GM12878 (cell line): ENCODE measurements around the gene SFT2D3. TPM values are rescaled to one million over a fixed set of nuclear protein-coding genes. Genes with fewer than 3 reads are reported as not detected.
A peak's percentile ranks its signal among the peaks of the same experiment; 100 is the strongest.

Source experiments
- ATAC-seq: fragments of 200-7000 bp; cut with Tn5 transposase; 3 replicates; pipeline ENCODE4 v1.9.1; 2020; ENCODE audit warnings: mild to moderate bottlenecking, moderate library complexity
- BruUV-seq: library from RNA; stranded (reverse); fragments of 400-500 nt; replicated peaks from 2 replicates; lab custom pipeline; 2021; lab: Mats Ljungman, UMichigan
- CTCF ChIA-PET: fragments of 300-600 bp; sonication (Branson Sonifier 250); formaldehyde crosslinking; extraction: SDS; loops from one replicate; lab custom pipeline; 2021; ENCODE audit warnings: inconsistent platforms; lab: Yijun Ruan, JAX
- POLR2A ChIA-PET: fragments of 350-600 bp; formaldehyde crosslinking; extraction: SDS; loops from one replicate; lab custom pipeline; 2021; ENCODE audit warnings: inconsistent platforms; lab: Charles Lee
- RAD21 ChIA-PET: fragments of 300-600 bp; sonication (Branson Sonifier 250); formaldehyde crosslinking; loops from one replicate; lab custom pipeline; 2023; ENCODE audit warnings: antibody characterized with exemption; ENCODE audit not compliant: unreplicated experiment; lab: Charles Lee
- SMC1A ChIA-PET: fragments of 300-600 bp; sonication (Branson Sonifier 250); formaldehyde crosslinking; loops from one replicate; lab custom pipeline; 2023; ENCODE audit not compliant: unreplicated experiment, uncharacterized antibody; lab: Charles Lee
- DNase-seq: peaks from one replicate; pipeline ENCODE4 v3.0.0-alpha.2; 2011; ENCODE audit warnings: low read depth, low spot score
- FAIRE-seq: peaks from 3 replicates; lab custom pipeline; 2011; peaks lifted over from hg19 to GRCh38; lab: Jason Lieb, UNC
- H2AFZ ChIP-seq: 2 replicates; pipeline ENCODE4 v1.6.0; 2011; ENCODE audit warnings: low read depth, low read length, control low read depth; ENCODE audit not compliant: control insufficient read depth
- H3K27ac ChIP-seq: 2 replicates; pipeline ENCODE4 v1.5.1; 2011; ENCODE audit warnings: control low read depth; ENCODE audit not compliant: control insufficient read depth, insufficient read depth
- H3K27me3 ChIP-seq, 2 experiments: replicated peaks in 1 of 2; 2 replicates each; pipeline versions ENCODE4 v1.6.0 to v1.6.1; 2011; ENCODE audit warnings: low read length in 1 of 2; ENCODE audit not compliant: control insufficient read depth in 2 of 2, insufficient read depth in 2 of 2
- H3K36me3 ChIP-seq, 2 experiments: 2 replicates each; pipeline ENCODE4 v1.5.1; 2011; ENCODE audit warnings: low read length in 1 of 2; ENCODE audit not compliant: control insufficient read depth in 2 of 2, insufficient read depth in 2 of 2
- H3K4me1 ChIP-seq: 2 replicates; pipeline ENCODE4 v1.6.1; 2011; ENCODE audit warnings: mild to moderate bottlenecking, low read length, moderate library complexity, mixed read lengths; ENCODE audit not compliant: control insufficient read depth, insufficient read depth
- H3K4me2 ChIP-seq: 2 replicates; pipeline ENCODE4 v1.6.0; 2011; ENCODE audit warnings: control low read depth; ENCODE audit not compliant: control insufficient read depth, insufficient read depth
- H3K4me3 ChIP-seq: fragments of 200-600 bp; sonication (generic); 2 replicates; pipeline ENCODE4 v1.5.1; 2016
- H3K79me2 ChIP-seq: 2 replicates; pipeline ENCODE4 v1.6.0; 2011; ENCODE audit warnings: low read length; ENCODE audit not compliant: control insufficient read depth, insufficient read depth
- H3K9ac ChIP-seq: 2 replicates; pipeline ENCODE4 v1.8.0; 2011; ENCODE audit warnings: low read length, control low read depth, mixed read lengths; ENCODE audit not compliant: control insufficient read depth, insufficient read depth
- H3K9me3 ChIP-seq: replicated peaks from 3 replicates; pipeline ENCODE4 v1.5.1; 2011; ENCODE audit warnings: mild to moderate bottlenecking, low read length; ENCODE audit not compliant: control insufficient read depth, insufficient read depth
- H4K20me1 ChIP-seq: 2 replicates; pipeline ENCODE4 v1.6.0; 2011; ENCODE audit not compliant: control insufficient read depth, insufficient read depth
- CREM ChIP-seq: IDR thresholded peaks from 2 replicates; pipeline ENCODE4 v1.6.1; 2014; ENCODE audit warnings: antibody characterized with exemption, low read depth
- ESRRA ChIP-seq: IDR thresholded peaks from 2 replicates; pipeline ENCODE4 v1.6.1; 2012; ENCODE audit warnings: mild to moderate bottlenecking, low read length, improper control_type of control experiment
- IRF4 ChIP-seq: IDR thresholded peaks from 2 replicates; pipeline ENCODE4 v1.6.1; 2011; ENCODE audit warnings: low read depth, low read length
- KAT2A ChIP-seq: conservative IDR thresholded peaks from 2 replicates; pipeline ENCODE4 v1.6.1; 2011; ENCODE audit warnings: low read depth, low read length; ENCODE audit not compliant: control insufficient read depth
- KLF5 ChIP-seq: fragments of 450-650 bp; IDR thresholded peaks from 2 replicates; pipeline ENCODE4 v1.6.1; 2014; ENCODE audit warnings: mild to moderate bottlenecking; ENCODE audit not compliant: partially characterized antibody
- MEF2B ChIP-seq: fragments of 450-650 bp; IDR thresholded peaks from 2 replicates; pipeline ENCODE4 v1.6.1; 2018; ENCODE audit warnings: mild to moderate bottlenecking, moderate library complexity; ENCODE audit not compliant: partially characterized antibody, poor library complexity, severe bottlenecking
- MYC ChIP-seq: IDR thresholded peaks from 2 replicates; pipeline ENCODE4 v1.6.1; 2011; ENCODE audit warnings: mild to moderate bottlenecking, low read length, moderate library complexity, inconsistent platforms; ENCODE audit not compliant: insufficient read depth, insufficient replicate concordance, insufficient read length, severe bottlenecking
- NR2C1 ChIP-seq: fragments of 450-650 bp; IDR thresholded peaks from 2 replicates; pipeline ENCODE4 v1.6.1; 2017; ENCODE audit warnings: antibody characterized with exemption, mild to moderate bottlenecking, moderate library complexity
- RAD21 ChIP-seq: IDR thresholded peaks from 2 replicates; pipeline ENCODE4 v1.6.1; 2011; ENCODE audit warnings: mild to moderate bottlenecking, low read depth, low read length, moderate library complexity; ENCODE audit not compliant: insufficient read depth
- SMC3 ChIP-seq: IDR thresholded peaks from 2 replicates; pipeline ENCODE4 v1.6.1; 2011; ENCODE audit warnings: low read length, improper control_type of control experiment, borderline replicate concordance
- SUZ12 ChIP-seq: fragments of 200-600 bp; sonication (generic); IDR thresholded peaks from one replicate; pipeline ENCODE4 v1.6.1; 2018; ENCODE audit warnings: antibody characterized with exemption, mild to moderate bottlenecking; ENCODE audit not compliant: unreplicated experiment
- TAF1 ChIP-seq: IDR thresholded peaks from 2 replicates; pipeline ENCODE4 v1.6.1; 2011; ENCODE audit warnings: mild to moderate bottlenecking, low read depth, low read length, borderline replicate concordance
- ZNF217 ChIP-seq: fragments of 450-650 bp; IDR thresholded peaks from 2 replicates; pipeline ENCODE4 v1.6.1; 2017; ENCODE audit warnings: antibody characterized with exemption, mild to moderate bottlenecking
- ZNF622 ChIP-seq: fragments of 450-650 bp; IDR thresholded peaks from 2 replicates; pipeline ENCODE4 v1.6.1; 2017; ENCODE audit warnings: mild to moderate bottlenecking, inconsistent platforms
- WGBS: methylation state at CpG from one replicate; pipeline ENCODE4 v1.1.6; 2016; ENCODE audit warnings: low lambda C conversion rate; ENCODE audit not compliant: insufficient replicate concordance, insufficient coverage; ENCODE audit errors: missing lambda C conversion rate; 5-methylcytosine and 5-hydroxymethylcytosine counted together
- in situ Hi-C: fragments of 300-500 bp; cut with MboI; formaldehyde crosslinking; loops from 9 replicates; pipeline ENCODE4 v1.14.3; 2018; ENCODE audit warnings: mixed read lengths
- intact Hi-C: fragments of 100-400 bp; cut with micrococcal nuclease; formaldehyde crosslinking; loops from one replicate; pipeline ENCODE4 v1.14.2; 2022; ENCODE audit not compliant: unreplicated experiment
- polyA plus RNA-seq, 11 experiments: library from polyadenylated mRNA; depleted of rRNA in 4 of 11; unstranded in 6 of 11; stranded (reverse) in 5 of 11; fragments of >200 nt; fragmentation: Nextera tagmentation in 4 of 11; fragmentation: Illumina TruSeq in 1 of 11; extraction: Ambion mirVana in 4 of 11; extraction: Trizol in 1 of 11; gene quantifications; 1 replicate in 1 of 11; 2 replicates in 10 of 11; pipeline versions ENCODE4 v1.2.1 to v1.2.3, GENCODE V29; 2011 to 2016; ENCODE audit warnings: inconsistent platforms in 2 of 11, missing spikeins in 2 of 11, low read depth in 1 of 11
- total RNA-seq, 4 experiments: library from RNA; depleted of rRNA in 3 of 4; stranded (reverse); fragments of >200 nt in 3 of 4; fragmentation: Illumina TruSeq in 1 of 4; extraction: Trizol in 1 of 4; gene quantifications; 2 replicates each; pipeline versions ENCODE4 v1.2.1 to v1.2.3, GENCODE V29; 2013 to 2021
- TF ChIP-seq, protein P1 (sequence below): fragments of 450-650 bp; IDR thresholded peaks from 2 replicates; pipeline ENCODE4 v1.6.1; 2016; ENCODE audit warnings: mild to moderate bottlenecking

SFT2D3 gene
- total and polyA plus RNA-seq, 10 of the 15 experiments (the other 5 are each of a cell fraction or from before 2014, with no cell fraction given), result 4.2 to 8.4 (median 6.6) TPM; not detected in 4

GRCh38 chr2:127675331-127676261 is 25.7 kb upstream of the SFT2D3 start, which contains the start of gene LIMS2:
Gene LIMS2 (minus strand): TSS chr2:127675530. CDS start chr2:127675024, 506 bp downstream.
- TF ChIP-seq SUZ12 (peak; percentile 94), TAF1 (no peak), RAD21 (0 out of 2 replicates have a peak, but pooled peaks have one; percentile 13)
- CTCF ChIA-PET, result interaction anchor here (1.1 kb wide), 1 partner anchor 9 kb away, joined by 3 read pairs; no protein-coding TSS in a partner anchor
- SMC1A ChIA-PET, result no interaction called here
- no peak within 1 kb of the TSS; the same call in 1 of the 2 replicates for H2AFZ ChIP-seq
- RAD21 ChIA-PET, result no interaction called here
- peaks cover 9 to 17% of the 10 kb centered on the region in 2 experiments for H3K27me3 ChIP-seq
- 9% methylated on average over 34 of the region's 56 CpGs for WGBS
- intact Hi-C loops (no loop called here), in situ Hi-C loops (no loop called here)
- DNase-seq (no peak), ATAC-seq (no peak; the same call in 2 of the 3 replicates), FAIRE-seq (no peak)
- 0 out of 2 replicates have a peak, but pooled peaks cover 3% of the 10 kb centered on the region for H4K20me1 ChIP-seq
- POLR2A ChIA-PET, result interaction anchor here (0.6 kb wide), 1 partner anchor 409 kb away, joined by 3 read pairs; no protein-coding TSS in a partner anchor
- peak within 1 kb of the TSS; percentile 27; the same call in 1 of the 2 replicates for H3K4me2 ChIP-seq
- no TSS peak for BruUV-seq
- no peaks in the 10 kb centered on the region for H3K9me3 ChIP-seq
- H3K4me1 ChIP-seq, result no peaks in the 10 kb centered on the region
- H3K9ac ChIP-seq, result no peak within 1 kb of the TSS
- H3K36me3 ChIP-seq, result no peaks in the 10 kb centered on the region
- no peaks in the 10 kb centered on the region for H3K79me2 ChIP-seq
- no peak within 1 kb of the TSS for H3K27ac ChIP-seq
- no peak within 1 kb of the TSS for H3K4me3 ChIP-seq

DNA sequence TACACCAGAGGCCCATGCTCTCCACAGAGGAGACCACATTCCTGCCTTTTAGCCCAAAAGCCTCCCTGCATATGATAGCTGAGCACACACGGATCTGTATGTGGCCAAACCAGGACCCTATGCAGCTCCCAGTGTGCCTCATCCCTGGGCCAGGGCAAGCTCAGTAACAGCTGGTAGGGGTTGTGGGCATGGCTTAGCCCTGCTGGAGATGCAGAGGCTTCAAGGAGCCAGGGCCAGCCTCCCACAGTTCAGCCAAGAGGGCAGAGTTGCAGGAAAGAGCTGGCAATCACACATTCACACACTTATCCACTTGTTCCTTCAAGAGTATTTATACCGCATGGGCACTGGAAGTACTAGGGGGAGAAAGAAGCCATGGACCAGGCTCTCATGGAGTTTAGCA is 24.4 kb upstream of the SFT2D3 start:
- Histone ChIP-seq H3K9me3 (no peaks in the 10 kb centered on the region), H3K4me3 (no peak overlapping the region), H3K79me2 (no peaks in the 10 kb centered on the region), H2AFZ (no peak overlapping the region), H3K4me1 (no peaks in the 10 kb centered on the region), H3K27ac (no peak overlapping the region), H3K9ac (no peak overlapping the region), H4K20me1 (0 out of 2 replicates have a peak, but pooled peaks cover 3% of the 10 kb centered on the region), H3K27me3 (peaks cover 9 to 15% of the 10 kb centered on the region in 2 experiments), H3K36me3 (no peaks in the 10 kb centered on the region), H3K4me2 (no peak overlapping the region)
- BruUV-seq, result no TSS peak
- intact Hi-C loops, result no loop called here
- POLR2A ChIA-PET, result no interaction called here
- DNase-seq (no peak), FAIRE-seq (no peak), ATAC-seq (no peak)
- 70% methylated on average over 2 of the region's 2 CpGs for WGBS
- in situ Hi-C loops, result no loop called here
- SMC1A ChIA-PET, result no interaction called here
- CTCF ChIA-PET, result no interaction called here
- RAD21 ChIA-PET, result no interaction called here
- TF ChIP-seq ZNF622 (no peak), MYC (no peak), NR2C1 (no peak), IRF4 (no peak), KAT2A (no peak), CREM (no peak), MEF2B (no peak), ESRRA (no peak), SMC3 (no peak), ZNF217 (no peak), TAF1 (no peak), KLF5 (no peak)
- TF ChIP-seq, protein P1, sequence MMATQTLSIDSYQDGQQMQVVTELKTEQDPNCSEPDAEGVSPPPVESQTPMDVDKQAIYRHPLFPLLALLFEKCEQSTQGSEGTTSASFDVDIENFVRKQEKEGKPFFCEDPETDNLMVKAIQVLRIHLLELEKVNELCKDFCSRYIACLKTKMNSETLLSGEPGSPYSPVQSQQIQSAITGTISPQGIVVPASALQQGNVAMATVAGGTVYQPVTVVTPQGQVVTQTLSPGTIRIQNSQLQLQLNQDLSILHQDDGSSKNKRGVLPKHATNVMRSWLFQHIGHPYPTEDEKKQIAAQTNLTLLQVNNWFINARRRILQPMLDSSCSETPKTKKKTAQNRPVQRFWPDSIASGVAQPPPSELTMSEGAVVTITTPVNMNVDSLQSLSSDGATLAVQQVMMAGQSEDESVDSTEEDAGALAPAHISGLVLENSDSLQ, result no peak
